ENCODE measurements around the gene FMNL2. TPM values are rescaled to one million over a fixed set of nuclear protein-coding genes. Genes with fewer than 3 reads are reported as not detected.
A peak's percentile ranks its signal among the peaks of the same experiment; 100 is the strongest.

The FMNL2 gene
- total RNA-seq, 3 donors from 2014 or later, result 11.5 to 25.4 (median 12.0) TPM

DNA sequence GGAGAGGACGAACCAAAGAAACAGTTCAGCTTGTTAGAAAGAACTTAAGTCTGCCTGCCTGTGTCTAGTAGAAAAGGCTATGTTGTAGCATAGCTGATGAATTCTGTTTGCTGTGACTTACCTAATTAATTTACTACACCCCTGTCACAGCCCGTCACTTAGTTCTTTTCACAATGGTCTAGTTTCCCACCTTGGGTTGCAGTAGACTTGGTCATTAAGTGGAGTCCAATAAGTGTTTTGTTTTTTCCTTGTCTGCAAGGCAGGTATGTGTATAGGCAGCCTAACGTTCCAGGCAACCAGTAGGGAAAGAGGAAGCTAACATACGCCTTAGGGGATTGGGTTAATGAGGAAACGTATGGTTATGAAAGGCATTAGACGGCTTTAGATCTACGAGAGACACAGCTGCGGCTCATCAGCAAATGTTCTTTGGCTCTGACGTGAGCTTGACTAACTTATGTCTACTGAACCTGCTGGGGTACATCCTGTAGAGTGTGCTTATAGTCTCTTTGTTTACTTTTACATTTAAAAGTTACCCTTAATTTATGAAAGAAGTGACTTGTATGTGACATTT is 202.2 kb downstream of the FMNL2 start:
- no peak overlapping the region for H3K4me3 ChIP-seq
- H3K9me3 ChIP-seq, result no peaks in the 10 kb centered on the region
- TF ChIP-seq, protein P1, sequence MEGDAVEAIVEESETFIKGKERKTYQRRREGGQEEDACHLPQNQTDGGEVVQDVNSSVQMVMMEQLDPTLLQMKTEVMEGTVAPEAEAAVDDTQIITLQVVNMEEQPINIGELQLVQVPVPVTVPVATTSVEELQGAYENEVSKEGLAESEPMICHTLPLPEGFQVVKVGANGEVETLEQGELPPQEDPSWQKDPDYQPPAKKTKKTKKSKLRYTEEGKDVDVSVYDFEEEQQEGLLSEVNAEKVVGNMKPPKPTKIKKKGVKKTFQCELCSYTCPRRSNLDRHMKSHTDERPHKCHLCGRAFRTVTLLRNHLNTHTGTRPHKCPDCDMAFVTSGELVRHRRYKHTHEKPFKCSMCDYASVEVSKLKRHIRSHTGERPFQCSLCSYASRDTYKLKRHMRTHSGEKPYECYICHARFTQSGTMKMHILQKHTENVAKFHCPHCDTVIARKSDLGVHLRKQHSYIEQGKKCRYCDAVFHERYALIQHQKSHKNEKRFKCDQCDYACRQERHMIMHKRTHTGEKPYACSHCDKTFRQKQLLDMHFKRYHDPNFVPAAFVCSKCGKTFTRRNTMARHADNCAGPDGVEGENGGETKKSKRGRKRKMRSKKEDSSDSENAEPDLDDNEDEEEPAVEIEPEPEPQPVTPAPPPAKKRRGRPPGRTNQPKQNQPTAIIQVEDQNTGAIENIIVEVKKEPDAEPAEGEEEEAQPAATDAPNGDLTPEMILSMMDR (IDR thresholded peaks at IDR 0.05), result no peak
- H3K36me3 ChIP-seq (ENCODE audit: low read depth), result no peaks in the 10 kb centered on the region
- peaks cover 11% of the 10 kb centered on the region for H3K4me1 ChIP-seq (ENCODE audit: low read depth)
- DNase-seq (no peak), ATAC-seq (peak; percentile 8)
- intact Hi-C loops (cut with DNase I, micrococcal nuclease), result no loop called here

DNA sequence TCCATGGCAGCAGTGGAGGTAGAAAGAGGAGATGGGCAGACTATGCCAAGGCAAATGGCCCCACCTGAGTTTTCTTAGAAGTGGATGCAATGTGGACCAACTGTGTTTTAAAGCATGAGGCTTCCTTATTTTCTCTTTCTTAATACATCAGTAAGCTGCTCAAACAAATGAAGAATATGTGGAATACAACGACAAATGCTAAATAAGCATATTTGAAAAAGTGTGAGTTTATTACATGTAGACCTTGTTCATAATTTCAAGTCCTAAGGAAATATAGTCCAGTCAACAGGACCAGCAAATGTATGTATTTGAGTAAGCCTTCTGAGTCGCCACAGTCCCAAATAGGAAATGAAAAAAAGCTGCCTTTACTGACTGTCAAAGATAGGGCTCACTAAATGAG is 204.4 kb downstream of the FMNL2 start:
- TF ChIP-seq, protein P1 (IDR thresholded peaks at IDR 0.05), result no peak
- ATAC-seq, result no peak
- H3K9me3 ChIP-seq, result no peaks in the 10 kb centered on the region
- no peak overlapping the region for H3K4me3 ChIP-seq
- no peaks in the 10 kb centered on the region for H3K36me3 ChIP-seq (ENCODE audit: low read depth)
- DNase-seq, result no peak
- intact Hi-C loops (cut with DNase I, micrococcal nuclease), result no loop called here
- peaks cover 14% of the 10 kb centered on the region for H3K4me1 ChIP-seq (ENCODE audit: low read depth)

DNA sequence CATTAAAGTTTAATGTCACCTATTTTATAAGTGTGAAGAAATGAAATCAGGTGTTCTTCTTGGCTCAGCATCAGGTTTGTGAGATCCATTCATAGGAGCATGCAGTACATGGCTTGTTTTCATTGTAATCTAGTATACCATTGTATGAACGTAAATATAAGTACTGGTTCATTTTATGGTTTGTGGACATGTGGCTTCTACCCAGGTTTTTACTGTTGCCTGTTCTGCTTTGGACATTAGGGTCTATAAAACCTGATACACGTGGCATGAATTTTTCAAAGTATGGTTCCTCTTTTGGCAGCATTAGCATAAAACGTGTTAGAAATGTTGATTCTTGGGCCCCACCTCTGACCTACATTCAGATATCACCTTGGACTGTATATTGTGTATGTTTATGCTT is 206.7 kb downstream of the FMNL2 start:
- intact Hi-C loops (cut with DNase I, micrococcal nuclease), result no loop called here

DNA sequence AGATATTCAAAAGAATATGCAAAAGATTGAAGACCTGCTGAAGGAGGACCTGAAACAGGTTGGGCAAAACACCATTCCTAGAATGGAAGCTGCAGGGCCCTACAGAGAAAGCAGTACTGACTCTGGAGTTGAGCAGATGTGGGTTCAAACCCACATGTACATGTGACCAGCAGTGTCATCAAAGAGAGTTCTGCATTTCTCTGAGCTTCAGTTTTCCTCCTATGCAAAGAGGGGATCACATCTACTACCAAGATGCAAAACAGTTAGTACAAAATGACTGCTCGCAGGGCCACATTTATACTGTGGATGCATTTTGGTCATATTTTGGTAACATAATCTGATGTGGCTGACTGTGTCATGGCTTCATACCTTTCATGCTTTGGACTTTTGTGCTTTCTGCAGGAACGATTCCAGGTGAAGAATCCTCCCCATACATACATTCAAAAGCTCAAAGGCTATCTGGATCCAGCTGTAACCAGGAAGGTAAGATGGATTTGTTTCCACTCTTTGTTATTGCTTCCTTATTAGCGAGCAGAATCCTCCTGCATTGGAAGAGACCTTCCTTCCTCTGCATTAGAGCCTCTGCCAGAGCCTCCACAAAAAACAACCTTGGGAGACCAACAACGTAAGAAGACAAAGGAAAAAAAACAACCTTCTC is 207.5 kb downstream of the FMNL2 start:
- Histone ChIP-seq H3K4me1 (ENCODE audit: low read depth) (peaks cover 14% of the 10 kb centered on the region), H3K4me3 (no peak overlapping the region), H3K9me3 (no peaks in the 10 kb centered on the region), H3K36me3 (ENCODE audit: low read depth) (no peaks in the 10 kb centered on the region)
- TF ChIP-seq, protein P1 (IDR thresholded peaks at IDR 0.05), result no peak
- ATAC-seq (peak; percentile 77), DNase-seq (peak in 1 of 3 donors; percentile 15)
- intact Hi-C loops (cut with DNase I, micrococcal nuclease), result no loop called here

More for the DNA sequence above, 206.7 kb downstream of the FMNL2 start:
- no peaks in the 10 kb centered on the region for H3K36me3 ChIP-seq (ENCODE audit: low read depth)
- TF ChIP-seq, protein P1 (IDR thresholded peaks at IDR 0.05), result no peak
- H3K4me3 ChIP-seq, result no peak overlapping the region
- peaks cover 14% of the 10 kb centered on the region for H3K4me1 ChIP-seq (ENCODE audit: low read depth)
- DNase-seq (peak in 1 of 3 donors; percentile 46), ATAC-seq (peak; percentile 69)
- H3K9me3 ChIP-seq, result no peaks in the 10 kb centered on the region

DNA sequence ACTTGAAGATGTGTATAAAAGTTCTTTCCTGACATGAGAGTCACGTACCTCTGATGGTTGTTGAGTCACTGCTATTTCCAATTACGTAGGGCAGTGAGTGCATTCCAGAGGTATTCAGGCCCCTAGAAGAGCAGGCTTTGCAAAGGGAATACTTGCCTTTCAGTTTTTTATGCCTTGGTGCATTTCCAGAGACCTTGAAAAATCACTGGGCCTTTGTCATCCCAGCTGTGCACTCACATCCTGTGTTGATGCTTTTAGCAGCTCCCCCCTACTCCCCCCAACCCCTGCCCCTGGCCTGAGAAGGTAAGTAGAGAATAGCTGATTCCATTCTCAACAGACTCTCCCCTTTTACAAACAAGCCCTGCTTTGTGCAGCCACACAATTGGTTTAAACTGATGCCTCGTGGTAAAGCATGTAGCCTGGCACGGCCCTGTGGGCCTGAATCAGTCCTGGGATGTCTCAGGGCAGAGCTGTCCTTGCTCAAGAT is 208.1 kb downstream of the FMNL2 start:
- H3K4me1 ChIP-seq (ENCODE audit: low read depth), result peaks cover 14% of the 10 kb centered on the region
- no peak overlapping the region for H3K4me3 ChIP-seq
- TF ChIP-seq, protein P1 (IDR thresholded peaks at IDR 0.05), result no peak
- no peaks in the 10 kb centered on the region for H3K36me3 ChIP-seq (ENCODE audit: low read depth)
- intact Hi-C loops (cut with DNase I, micrococcal nuclease), result no loop called here
- DNase-seq (no peak), ATAC-seq (peak; percentile 69)
- H3K9me3 ChIP-seq, result no peaks in the 10 kb centered on the region
